Right kidney (tissue), 1 donor: ENCODE data around the gene GRID2.

Experiments
- DNase-seq: peaks from one replicate; pipeline ENCODE4 v3.0.0-alpha.2; 2016

GRID2 gene

DNA sequence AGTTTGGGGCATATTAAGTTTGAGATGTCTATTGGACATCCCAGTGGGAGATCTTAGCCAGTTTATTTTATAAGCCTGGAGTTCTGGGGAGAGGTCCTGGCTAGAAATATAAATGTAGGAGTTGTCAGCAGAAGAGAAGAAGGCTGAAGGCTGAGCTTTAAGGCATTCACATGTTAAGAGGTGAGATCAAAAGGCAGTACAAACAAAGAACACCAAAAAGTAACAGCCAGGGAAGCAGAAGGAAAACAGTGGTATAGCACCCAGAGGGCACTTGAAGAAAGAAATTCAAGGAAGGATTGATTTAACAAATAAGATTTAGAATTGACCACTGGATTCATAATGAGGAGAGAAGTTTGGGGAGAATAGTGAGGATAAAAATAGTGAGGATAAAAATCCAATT, 1383.5 kb downstream of the GRID2 start:
- no peak for DNase-seq

DNA sequence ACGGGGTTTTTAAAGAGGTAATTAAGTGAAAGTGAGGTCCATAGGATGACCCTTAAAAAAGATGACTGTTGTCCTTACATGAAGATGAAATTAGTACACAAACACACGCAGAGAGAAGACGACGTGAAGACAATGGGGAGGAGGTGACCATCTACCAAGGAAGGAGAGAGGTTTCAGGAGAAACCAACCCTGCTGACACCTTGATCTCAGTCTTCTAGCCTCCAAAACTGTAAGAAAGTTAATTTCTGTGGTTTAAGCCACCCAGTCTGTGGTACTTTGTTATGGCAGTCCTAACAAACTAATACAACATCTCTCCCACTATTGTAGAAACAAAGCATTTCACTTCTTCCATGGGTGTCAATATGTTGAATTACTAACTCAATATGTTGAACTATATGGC, 1385.2 kb downstream of the GRID2 start:
- no peak for DNase-seq

DNA sequence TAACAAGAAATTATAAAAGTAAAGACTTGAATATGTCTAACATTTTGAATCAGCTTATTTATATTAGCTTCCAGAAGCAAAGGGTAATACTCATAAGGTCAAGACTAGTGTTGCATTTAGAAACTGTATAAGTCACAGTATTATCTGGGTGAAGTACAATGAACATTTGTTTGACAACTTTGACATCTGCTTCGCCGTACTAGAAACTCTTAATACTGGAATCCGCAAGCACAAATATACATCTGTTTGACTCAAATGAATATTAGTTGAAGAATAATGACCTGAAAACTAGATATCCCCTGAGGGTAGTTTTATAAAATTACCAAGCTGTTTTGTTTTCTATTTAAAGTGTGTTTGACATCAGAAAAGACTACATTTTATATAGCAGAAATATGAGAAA, 1389.4 kb downstream of the GRID2 start:
- DNase-seq, result no peak

DNA sequence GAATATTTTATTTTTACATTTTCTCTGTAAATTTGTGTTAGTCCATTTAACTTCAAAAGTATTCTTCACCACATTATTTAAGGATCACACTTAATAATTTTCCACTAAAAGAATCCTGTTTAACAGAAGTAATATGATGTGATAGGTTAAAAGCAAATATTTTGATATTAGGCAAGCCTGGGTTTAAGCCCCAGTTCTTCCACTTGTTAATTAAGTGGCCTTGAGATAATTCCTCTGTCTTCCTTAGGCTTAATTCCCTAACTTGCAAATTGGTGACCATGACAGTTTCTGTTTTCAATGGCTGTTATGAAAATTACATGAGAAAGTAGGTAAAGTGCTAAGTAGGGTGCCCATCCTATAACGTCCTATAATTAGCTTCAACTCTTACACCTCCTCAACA, 1394.9 kb downstream of the GRID2 start:
- no peak for DNase-seq

DNA sequence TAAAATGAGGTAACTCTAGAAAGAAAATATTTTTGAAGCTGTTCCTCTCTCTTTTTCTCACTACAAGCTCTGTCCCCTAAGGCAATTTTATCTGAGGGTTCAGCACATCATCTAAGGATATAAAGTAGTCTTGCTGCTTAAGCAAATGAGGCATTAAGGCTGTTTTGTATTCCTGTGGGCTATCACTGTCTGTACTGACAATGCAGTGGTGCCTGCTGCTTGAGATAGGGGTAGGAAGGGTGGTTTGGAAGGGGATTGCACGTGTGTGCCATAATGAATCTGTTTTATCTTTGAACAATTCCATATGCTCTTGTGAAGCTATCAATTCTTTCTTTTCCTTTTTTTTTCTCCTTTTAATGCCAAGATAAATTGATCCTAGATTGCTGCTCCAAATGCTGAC, 1396.8 kb downstream of the GRID2 start:
- DNase-seq, result no peak

DNA sequence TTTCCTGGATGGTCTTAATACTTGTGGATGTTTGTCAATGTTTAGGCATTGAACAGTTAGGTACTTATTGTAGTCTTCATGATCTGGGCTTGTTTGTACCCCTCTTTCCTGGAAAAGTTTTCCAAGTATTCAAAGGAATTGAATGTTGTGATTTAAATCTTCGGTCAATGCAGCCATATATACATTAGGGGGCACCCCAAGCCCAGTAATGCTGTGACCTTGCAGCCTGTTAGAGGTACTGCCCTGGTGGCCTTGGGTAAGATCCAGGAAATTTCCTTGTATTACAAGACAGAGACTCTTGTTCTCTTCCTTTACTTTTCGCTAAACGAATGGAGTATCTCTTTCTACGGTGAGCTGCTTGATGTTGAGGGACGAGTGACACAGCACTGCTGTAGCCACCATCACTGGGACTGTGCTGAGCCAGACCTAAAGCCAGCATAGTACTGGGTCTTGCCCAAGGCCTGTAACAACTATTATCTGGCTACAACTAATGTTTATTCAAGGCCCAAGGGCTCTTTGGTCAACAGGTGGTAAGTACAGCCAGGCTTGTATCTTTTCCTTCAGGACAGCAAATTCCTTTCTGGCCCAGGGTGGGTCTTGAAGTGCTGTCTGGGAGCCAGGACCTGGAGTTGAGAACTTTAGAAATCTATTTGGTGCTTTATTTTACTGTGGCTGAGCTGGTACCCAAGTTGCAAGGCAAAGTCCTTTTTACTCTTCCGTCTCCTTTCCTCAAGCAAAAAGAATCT, 1406.5 kb downstream of the GRID2 start:
- DNase-seq, result no peak

DNA sequence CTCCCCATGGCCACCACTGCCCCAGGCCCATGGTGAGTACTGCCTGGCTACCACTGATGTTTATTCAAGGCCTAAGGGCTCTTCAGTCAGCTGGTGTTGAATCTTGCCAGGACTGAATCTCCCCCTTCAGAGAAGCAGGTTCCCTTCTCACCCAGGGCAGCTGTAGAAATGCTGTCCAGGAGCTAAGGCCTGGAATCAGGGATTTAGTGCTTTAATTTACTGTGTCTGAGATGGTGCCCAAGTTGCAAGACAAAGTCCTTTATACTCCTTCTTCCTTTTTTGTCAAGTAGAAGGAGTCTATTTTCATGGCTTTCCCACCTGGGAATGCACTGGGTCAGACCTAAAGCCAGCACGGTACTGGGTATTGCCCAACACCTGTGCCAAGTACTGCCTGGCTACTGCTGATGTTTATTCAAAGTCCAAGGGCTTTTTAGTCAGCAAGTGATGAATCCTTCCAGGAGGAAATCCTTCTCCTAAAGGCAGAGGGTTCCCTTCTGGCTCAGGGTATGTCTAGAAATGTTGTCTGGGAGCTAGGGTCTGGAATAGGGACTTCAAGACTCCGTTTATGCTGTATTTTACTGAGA, 1407.2 kb downstream of the GRID2 start:
- DNase-seq, result no peak

DNA sequence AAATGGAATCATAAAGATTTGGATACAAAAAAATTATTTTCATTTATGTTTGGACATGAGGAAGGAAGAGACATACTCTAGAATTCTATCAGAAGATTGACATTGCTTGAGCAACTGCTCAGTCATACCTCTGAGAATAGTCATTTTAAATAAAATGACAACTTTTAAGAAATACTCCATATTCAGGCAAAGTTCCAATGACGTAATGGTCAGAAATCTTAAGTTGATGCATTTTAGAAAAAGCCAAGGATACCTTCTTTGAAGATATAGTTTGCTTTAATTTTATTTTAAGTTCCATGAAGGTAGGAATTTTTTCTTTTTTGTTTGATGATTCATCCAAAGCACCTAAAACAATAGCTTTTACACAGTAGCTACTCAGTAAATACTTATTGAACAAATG, 1414.5 kb downstream of the GRID2 start:
- no peak for DNase-seq

DNA sequence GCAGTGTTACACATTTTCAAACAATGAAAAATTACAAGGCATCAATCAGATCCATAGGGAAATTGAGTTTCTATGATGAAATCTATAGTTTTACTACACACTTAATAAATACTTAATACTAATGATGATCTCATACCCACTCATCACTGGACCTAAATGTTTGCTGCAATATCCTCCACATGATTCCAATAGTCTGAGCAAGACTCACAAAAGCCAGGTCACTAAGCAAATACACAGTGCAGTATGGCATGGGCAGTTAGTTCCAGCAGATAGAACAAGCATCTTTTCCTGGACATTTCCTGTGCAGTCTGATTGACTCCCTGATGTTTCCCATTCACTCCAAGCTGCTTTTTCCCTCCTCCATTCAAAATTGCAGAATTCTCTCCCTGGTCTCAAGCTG, 1415.8 kb downstream of the GRID2 start:
- no peak for DNase-seq

DNA sequence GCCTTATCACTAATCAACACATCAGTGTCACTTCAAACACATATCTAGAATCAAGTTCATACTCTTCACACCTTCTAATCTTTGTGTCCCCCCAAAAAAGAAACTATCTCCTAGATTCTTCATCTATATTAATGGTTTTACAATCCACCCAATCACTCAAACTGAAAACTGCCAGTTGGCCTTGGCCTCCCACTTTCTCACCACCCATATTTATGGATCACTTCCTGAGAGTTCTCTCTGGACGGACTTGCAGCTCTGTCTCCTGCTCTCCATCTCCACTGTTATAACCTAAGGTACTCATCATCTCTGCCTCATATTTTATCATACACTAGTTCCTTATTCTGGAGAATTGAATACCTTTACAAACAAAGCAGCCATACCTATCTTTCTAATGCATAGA, 1418.7 kb downstream of the GRID2 start:
- DNase-seq, result no peak

DNA sequence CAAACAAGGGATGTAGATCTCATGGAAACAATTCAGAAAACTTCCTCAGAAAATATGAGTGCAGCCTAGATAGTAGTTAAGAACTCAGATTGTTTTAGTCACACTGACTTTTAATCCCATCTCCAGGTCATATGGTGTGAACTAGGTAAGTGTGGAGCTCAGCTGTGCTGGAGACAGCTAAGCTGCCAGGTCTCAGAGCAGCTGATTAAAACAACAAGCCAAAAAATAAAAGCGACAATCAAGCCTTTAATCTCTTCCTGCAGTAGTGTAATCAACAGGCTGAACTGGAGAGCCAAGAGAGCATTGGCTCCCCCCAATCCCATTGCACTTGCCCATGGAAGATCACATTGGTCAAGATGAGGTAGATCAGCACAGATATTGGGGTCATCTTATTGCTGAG, 1426.5 kb downstream of the GRID2 start:
- no peak for DNase-seq

DNA sequence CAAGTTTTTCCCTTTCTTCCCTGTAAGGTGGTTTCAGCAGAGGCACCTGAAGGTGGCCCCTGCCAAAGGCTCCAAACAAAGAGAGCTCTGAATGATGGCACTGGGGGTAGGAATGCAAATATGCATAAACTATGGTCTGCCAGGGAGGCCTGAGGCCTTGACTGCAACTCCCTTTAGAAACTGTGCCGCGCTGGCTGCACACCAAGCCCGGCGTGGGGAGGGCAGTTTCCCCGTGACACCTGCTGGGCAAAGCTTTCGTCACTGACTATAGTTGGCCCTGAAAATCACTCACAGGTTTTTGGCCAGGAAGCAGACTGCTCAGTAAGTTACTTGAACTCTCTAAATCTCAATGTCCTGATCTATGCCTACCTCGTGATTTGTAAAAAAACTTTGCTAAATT, 1427.0 kb downstream of the GRID2 start:
- DNase-seq, result no peak

DNA sequence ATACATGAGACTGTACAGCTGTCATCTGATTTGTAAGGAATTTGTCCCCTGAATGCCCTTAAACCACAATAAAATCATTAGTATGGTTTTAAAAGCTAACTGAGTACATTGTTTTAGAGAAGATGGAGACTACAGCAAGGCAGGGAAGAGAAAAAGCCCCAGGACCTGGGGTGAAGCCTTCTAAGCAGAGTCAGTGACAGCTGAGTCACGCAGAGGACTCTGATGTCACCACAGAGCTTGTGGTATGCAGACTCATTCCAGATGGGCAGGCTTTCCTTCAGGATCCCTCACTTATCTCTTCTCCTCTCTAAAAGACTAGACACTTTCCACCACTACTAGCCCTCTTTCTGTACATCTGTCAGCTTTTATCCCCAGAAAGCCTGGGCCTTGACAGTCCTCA, 1427.7 kb downstream of the GRID2 start:
- DNase-seq, result peak; percentile 11

DNA sequence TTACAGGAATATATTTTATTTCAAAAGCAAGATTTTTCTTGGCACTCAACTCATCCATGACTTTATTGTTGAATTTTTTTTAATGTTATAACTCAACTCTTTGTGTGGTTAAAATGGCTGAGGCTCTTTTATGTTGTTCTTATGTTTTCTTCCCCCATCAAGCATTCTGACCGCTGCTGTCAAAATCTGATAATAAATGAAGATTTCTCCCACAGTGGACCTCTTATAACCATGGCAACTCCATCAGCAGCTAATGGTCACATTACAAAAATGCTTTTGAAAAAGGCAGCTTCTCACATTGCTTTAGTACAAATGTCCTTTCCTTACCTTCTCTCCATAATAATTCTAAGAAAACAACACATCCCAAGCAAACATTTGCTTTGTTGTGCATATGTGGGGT, 1428.7 kb downstream of the GRID2 start:
- DNase-seq, result no peak

DNA sequence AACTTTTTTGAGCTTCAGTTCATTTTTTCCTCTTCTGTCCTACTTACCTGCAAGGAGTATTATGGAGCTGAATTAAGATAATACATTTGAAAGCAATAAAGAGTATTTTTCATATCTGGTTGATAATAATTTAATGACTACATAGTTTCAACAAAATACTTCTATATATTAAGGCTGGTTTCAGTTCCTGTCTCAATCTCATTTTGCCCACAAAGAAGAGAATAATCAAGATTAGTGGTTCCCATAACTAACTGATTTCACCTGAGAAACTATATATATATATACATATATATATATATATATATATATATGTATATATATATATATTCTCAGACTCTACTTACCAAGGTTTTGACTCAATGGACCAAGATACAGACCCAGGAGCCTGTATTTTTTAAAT, 1437.1 kb downstream of the GRID2 start:
- no peak for DNase-seq

DNA sequence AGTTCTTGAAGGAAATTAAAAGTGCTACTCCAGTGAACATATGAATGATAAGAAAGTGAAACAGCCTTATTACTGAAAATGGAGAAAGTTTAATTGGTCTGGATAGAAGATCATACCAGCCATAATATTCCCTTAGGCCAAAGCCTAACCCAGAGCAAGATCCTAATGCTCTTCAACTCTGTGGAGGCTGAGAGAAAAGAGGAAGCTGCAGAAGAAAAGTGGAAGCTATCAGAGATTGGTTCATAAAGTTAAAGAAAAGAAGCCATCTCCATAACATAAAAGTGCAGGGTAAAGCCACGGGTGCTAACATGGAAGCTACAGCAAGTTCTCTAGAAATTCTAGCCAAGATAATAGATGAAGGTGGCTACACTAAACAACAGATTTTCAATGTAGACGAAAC, 1439.3 kb downstream of the GRID2 start:
- no peak for DNase-seq

DNA sequence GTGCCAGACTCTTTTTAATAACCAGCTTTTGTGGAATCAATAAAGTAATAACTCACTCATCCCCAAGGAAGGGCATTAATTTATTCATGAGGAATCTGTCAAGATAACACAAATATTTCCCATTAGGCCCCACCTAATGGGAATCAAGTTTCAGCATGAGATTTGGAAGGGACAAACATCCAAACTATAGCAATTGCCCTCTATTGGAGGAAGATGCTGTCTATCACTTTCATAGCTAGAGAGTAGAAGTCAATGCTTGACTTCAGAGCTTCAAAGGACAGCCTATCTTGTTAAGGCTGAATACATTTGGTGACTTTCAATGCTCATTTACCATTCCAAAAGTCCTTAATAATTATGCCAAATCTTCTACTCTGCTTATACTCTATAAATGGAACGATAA, 1439.9 kb downstream of the GRID2 start:
- DNase-seq, result no peak

DNA sequence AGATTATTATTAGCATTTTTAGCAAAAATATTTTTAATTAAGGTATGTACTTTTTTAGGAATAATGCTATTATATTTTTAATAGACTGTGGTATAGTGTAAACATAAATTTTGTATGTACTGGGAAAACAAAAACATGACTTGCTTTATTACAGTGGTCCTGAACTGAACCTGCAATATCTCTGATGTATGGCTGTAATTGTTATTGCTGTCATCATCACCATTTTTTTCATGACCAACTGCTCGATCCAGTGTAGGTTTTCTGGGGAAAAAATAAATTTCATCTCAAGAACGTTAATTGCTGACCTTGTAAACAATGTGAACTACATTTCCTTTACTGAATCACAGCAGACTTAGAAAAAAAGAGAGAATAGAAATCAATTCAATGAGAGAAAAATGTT, 1441.2 kb downstream of the GRID2 start:
- no peak for DNase-seq

DNA sequence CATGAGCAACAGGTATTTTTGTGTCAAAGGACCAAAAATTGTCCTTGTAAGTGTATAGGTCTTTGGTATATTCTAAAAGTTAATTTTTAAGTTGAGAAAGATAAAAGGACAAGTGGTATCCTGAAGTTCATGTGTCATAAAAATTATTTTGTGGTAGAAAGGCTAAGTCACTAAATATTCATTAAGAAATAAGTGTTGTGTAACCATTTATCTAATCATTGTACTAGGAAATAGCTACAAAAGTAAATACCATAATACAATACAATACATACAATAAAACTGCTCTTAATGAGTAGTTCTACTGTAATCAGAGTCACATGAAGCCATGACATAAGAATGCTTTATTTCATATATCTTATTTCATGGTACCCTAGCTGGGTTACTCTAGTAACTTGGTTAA, 1442.3 kb downstream of the GRID2 start:
- no peak for DNase-seq

DNA sequence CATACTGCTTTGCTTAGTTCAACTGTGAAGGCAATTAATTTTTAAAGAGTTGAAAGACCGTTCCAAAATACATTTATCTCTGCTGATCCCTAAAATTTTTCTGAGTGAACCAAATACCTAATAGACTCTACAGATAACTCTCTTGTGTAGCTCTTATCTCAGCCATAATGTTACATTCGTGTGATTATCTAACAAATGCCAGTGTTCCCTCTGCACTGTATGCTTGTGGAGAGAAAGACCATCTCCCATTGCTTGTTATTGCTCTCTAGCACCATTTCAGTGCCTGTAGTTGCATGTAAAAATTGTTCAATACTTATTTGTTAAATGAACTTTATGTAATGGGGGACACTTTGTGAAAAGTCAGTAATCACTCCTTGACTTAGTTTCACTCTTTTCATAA, 1443.5 kb downstream of the GRID2 start:
- no peak for DNase-seq

DNA sequence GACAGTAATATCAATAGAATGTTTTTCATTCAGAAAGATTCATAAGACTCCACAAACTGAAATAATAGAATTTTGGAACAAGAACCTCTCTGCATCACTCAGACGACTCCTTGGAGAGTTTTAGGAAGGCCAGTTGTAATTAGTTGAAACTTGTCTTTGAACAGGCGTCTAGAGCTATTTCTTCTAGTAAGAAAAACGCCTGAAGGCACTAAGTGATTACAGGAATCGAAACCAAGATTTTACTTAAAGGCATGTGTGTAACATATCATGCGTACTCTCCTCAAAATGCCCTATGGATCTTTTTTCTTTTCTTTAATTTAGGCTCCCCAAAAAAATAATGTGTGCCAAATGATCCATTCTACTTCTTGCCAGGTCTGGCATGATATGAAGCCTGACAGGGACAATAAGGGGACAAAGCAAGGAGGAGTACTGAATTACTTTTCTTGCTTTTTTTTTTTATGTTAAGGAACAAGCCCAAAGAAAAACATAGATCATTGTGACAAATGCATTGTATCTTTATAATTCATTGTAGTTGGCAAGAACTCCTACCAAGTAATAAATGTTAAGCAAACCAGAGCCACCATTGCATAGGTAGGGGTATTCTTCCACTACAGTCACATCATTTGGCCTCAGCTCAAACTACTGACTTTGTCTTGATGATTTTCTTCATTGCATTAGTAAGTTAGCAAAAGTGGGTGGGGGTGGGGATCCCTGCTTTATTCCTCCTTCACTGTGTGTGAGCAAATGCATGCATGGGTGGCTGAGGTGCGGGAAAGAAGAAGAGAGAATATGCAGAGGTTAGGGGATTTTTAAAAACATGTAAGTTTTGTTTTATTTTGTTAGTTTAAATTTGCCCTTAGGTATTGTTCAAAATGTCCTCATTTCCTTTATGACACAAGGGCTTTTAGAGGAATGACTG, 1444.9 kb downstream of the GRID2 start:
- no peak for DNase-seq

DNA sequence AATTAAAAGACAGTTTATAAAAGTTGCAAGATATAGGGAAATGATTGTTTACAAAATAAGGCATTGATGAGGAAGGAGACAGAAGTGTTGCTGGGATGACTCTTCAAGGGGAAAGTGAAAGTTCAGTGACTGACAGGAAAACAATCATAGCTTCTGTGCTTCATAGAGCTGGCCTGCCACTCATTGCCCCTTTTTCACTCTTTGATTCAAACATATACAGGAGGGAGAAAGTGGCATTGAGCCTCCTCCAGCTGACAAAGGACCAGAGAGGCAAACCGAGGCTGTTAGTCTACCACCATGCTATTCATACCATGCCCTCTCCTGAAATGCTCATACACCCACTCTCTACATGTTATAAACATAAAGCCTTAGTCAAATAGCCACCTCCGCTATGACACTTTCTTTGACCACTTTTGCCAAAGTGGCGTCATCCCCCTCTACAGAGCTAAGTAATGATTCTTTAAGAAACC, 1445.6 kb downstream of the GRID2 start:
- DNase-seq, result no peak

DNA sequence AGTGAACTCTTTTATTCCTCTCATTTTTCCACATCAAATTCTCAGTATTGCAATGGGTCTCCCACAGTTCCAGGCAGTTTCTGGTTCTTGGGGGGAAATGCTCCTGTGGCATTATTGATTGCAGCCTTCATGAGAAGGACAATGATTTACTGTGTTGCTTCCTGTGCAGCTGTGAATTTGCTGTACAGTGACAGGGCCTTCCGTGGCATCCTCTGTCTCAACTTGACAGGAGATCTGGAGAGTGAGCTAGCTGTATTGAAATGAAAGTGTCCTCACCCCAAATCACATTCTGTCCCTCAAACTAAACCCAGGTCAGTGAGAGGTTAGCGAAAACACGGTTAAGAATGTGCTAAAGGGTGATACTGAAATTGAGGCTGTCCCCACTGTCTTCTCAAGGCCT, 1447.6 kb downstream of the GRID2 start:
- DNase-seq, result no peak
